Measurements from ENCODE around the gene ERC2. TPM values are rescaled to one million over a fixed set of nuclear protein-coding genes. Genes with fewer than 3 reads are reported as not detected.

ERC2 gene
- total RNA-seq, 1 donor from 2014 or later = 0.32 TPM

GRCh38 chr3:56257826-56258225 is 210.4 kb downstream of the ERC2 start:
- DNase-seq (ENCODE audit: low read depth) = no peak

DNA sequence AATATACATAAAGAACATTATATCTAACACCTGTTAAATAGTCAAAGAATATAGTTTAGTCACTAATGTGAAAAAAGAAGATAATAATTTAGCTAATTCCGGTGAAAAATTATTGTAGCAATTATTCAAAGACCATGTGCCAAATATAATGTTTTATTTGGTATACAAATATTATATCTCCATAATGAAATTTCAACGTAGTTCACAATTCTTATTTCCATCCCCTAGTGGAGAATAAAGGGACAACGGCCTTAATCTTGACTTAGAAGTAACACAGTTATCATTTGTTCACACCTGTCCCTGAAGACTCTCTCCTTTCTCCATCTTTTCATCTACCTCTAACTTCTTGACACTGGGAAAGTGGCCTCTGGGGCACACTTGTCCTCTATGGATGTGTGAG is 213.4 kb downstream of the ERC2 start:
- peak; percentile 3 for DNase-seq (ENCODE audit: low read depth)

- no peak for DNase-seq (ENCODE audit: low read depth)
Observed at GRCh38 chr3:56253941-56254665, 214.2 kb downstream of the ERC2 start.

DNA sequence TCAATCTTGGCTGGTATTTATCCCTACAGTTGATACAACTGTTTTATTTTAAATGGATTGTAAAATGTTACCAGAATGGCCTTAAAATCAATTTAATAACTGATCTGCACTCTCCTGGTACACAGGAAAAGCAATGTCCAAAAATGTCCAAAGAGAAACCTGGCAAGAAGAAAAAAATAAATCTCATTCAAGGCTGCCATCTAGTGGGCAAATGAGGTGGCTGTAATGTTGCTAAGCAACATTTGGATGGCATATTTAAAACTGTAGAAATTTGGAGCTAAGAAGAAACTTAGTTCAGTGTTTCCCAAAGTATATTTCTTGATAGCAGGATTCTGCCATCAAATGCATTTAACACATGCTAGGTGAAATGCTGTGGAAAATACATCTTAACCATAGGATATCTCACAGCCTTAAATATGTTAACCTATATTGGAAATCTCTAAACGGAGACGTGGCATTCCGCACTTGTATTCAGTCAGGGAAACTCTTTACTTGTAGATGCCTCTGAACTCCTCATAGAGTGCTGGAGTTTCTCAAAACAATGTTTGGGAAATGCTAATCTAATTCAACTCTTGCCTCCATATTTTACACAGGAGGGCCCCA is 216.8 kb downstream of the ERC2 start:
- DNase-seq (ENCODE audit: low read depth) = peak; percentile 78

GRCh38 chr3:56248021-56248420 is 220.2 kb downstream of the ERC2 start:
- no peak for DNase-seq (ENCODE audit: low read depth)

GRCh38 chr3:56238299-56238698 is 230.0 kb downstream of the ERC2 start:
- no peak for DNase-seq (ENCODE audit: low read depth)

DNA sequence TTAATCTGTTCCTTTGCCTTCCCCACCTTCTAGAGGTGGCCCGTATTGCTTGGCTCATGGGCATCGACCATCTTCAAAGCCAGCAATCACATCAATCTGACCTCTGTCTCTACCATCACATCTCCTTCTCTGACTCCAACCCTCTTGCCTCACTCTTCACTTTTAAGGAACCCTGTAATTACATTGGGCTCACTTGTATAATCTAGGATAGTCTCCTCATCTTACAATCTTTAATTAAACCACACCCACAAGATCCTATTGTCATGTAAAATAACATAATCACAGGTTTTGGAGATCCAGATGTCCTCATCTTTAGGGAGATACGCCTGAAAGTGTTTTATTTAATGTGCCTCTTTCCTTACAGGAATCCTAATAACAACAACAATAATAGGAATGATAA is 234.5 kb downstream of the ERC2 start:
- DNase-seq (ENCODE audit: low read depth) = no peak

DNA sequence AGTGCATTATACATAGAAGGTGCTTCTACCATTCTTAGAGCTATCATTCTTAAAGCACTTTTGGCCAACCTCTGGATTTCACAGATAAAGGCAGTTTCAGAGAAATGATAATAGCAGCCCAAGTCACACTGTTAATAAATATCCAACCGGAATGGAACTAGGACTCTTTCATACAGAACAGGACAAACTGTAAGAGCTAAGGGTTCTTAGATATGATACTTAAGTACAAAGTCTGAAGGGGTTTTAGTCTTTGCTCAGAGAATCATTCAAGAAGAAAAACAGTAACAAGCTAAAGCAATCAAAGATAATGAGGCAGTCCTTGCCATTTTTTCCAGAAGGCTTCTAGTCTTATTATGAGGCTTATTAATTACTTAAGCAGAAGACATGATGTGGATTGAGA is 239.0 kb downstream of the ERC2 start:
- DNase-seq (ENCODE audit: low read depth) = no peak

GRCh38 chr3:56222866-56223265 is 245.4 kb downstream of the ERC2 start:
- peak; percentile 5 for DNase-seq (ENCODE audit: low read depth)

GRCh38 chr3:56219894-56220805 is 248.1 kb downstream of the ERC2 start:
- DNase-seq (ENCODE audit: low read depth) = peak; percentile 31

- no peak for DNase-seq (ENCODE audit: low read depth)
Observed at GRCh38 chr3:56209982-56210751, 258.1 kb downstream of the ERC2 start.

DNA sequence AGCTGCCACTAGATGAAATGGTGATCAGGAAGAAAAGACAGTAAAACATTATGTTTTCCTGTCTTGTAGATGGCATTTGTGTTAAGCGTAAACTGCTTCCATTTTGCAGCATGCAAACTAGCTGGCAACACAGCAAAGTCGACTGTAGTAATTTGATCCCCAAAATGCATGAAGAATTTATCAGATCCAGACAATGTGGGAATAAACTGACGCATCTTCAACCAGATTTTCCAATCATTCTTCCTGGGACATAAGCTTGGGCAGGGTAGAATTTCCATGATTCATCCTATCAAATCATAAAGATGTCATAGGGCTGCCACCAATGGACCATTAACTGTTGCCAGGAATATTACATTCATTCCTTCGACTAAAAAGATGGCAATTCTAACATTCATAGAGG is 260.3 kb downstream of the ERC2 start:
- DNase-seq (ENCODE audit: low read depth) = no peak

- peak; percentile 36 for DNase-seq (ENCODE audit: low read depth)
Observed at GRCh38 chr3:56205406-56205805, 262.9 kb downstream of the ERC2 start.

- DNase-seq (ENCODE audit: low read depth) = no peak
Observed at GRCh38 chr3:56202997-56203396, 265.3 kb downstream of the ERC2 start.

DNA sequence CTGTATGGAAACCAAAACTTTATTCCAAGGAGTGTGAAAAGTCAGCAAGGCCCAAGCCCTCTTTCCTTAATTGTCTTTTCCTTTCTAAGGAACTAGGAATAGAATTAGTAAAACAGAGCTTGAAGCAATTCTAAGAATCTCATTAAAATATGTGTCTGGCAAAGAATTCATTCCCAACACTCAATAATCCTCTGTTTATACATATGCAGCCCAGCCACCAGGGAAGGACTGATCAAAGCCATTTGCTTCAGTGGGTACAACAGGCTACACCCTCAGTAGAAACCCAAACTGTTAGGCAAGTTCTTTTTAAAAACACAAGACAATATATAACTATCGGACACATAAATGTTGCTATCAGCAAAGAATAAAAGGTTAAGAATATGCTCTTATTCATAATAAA is 266.9 kb downstream of the ERC2 start:
- no peak for DNase-seq (ENCODE audit: low read depth)

GRCh38 chr3:56200251-56200650 is 268.0 kb downstream of the ERC2 start:
- no peak for DNase-seq (ENCODE audit: low read depth)

- DNase-seq (ENCODE audit: low read depth) = no peak
Observed at GRCh38 chr3:56197991-56198390, 270.3 kb downstream of the ERC2 start.

GRCh38 chr3:56197259-56197965 is 270.9 kb downstream of the ERC2 start:
- DNase-seq (ENCODE audit: low read depth) = no peak

DNA sequence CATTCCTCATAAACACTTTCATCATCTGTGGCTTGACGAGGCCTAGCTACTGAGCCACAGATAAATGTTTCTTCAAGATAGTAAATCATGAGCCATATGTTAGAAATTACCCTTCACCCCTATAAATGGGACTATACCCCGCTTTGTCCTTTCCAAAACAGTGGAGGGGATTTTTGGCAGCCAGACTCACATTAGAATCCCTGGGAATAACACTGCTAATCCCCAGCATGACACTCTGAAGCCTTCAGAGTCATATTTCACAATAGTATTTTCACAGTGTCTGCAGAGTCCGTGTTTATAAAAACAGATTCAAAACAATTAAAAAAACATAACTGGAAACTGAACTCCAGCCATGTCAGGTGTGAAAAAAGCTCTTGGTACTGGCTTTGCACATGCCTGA is 271.6 kb downstream of the ERC2 start:
- no peak for DNase-seq (ENCODE audit: low read depth)

DNA sequence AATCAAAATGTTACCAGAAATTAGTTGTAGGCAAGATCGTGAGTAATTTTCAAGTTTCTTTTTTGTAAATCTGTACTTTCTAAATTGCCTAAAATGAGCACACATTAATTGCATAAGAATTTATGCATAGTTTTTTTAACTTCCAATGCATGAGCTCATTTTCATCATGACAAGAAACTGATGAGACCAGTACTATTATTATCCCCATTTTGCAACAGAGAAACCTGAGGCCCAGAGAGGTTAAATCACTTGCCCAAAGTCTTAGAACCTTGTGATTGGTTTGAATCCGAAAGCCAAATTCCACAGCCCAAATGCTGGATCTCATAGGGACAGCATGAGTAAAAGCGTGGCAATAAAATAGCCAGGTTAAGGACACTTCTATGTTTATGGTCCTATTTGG is 274.7 kb downstream of the ERC2 start:
- DNase-seq (ENCODE audit: low read depth) = no peak

DNA sequence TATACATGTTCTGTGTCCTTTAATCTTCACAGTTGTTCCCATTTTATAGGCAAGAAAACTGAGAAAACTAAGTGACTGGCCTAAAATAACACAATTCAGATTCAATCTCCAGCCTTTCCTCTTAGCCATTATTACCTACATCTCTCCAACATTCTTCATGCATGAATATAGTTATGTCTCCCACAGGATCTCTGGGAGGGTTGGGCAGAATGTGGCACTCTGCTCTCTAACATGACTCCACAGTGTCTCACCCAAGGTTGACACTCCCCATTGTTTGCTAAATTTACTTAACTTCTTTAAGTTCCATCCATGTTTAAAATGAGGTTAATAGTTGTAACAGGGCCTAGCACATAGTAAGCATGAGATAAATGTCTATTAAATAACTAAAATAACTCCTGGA is 276.3 kb downstream of the ERC2 start:
- no peak for DNase-seq (ENCODE audit: low read depth)

Measured in myocyte (in vitro differentiated cells).